Transverse colon (tissue), 3 donors: ENCODE results near the gene ACKR3.

Source experiments
- EP300 ChIP-seq: sonication (generic); formaldehyde crosslinking; IDR thresholded peaks from one replicate; pipeline ENCODE4 v1.6.1; 2017; ENCODE audit warnings: antibody characterized with exemption, low read depth
- POLR2A ChIP-seq: fragments of 450-650 bp; IDR thresholded peaks from one replicate; pipeline ENCODE4 v1.6.1; 2016; ENCODE audit warnings: antibody characterized with exemption, mild to moderate bottlenecking, moderate library complexity
- TF ChIP-seq, protein P1 (sequence below), 5 experiments: fragments of 200-600 bp in 3 of 5; fragments of 450-650 bp in 2 of 5; sonication (generic) in 3 of 5; IDR thresholded peaks; 1 replicate in 2 of 5; 2 replicates in 3 of 5; pipeline ENCODE4 v1.5.1; 2016 to 2017; ENCODE audit warnings: antibody characterized with exemption in 5 of 5, inconsistent platforms in 3 of 5, mild to moderate bottlenecking in 2 of 5, moderate library complexity in 1 of 5

GRCh38 chr2:236606023-236606422 lies 36.4 kb downstream of the ACKR3 start:
- TF ChIP-seq, protein P1, sequence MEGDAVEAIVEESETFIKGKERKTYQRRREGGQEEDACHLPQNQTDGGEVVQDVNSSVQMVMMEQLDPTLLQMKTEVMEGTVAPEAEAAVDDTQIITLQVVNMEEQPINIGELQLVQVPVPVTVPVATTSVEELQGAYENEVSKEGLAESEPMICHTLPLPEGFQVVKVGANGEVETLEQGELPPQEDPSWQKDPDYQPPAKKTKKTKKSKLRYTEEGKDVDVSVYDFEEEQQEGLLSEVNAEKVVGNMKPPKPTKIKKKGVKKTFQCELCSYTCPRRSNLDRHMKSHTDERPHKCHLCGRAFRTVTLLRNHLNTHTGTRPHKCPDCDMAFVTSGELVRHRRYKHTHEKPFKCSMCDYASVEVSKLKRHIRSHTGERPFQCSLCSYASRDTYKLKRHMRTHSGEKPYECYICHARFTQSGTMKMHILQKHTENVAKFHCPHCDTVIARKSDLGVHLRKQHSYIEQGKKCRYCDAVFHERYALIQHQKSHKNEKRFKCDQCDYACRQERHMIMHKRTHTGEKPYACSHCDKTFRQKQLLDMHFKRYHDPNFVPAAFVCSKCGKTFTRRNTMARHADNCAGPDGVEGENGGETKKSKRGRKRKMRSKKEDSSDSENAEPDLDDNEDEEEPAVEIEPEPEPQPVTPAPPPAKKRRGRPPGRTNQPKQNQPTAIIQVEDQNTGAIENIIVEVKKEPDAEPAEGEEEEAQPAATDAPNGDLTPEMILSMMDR (IDR thresholded peaks at IDR 0.05): no peak
- TF ChIP-seq POLR2A (no peak), EP300 (no peak)
